Calu3 (cell line): ENCODE measurements around the gene PTGES3. TPM values are rescaled to one million over a fixed set of nuclear protein-coding genes. Genes with fewer than 3 reads are reported as not detected.

Experiments
- BruUV-seq: library from RNA; stranded (reverse); fragments of 400-500 nt; replicated peaks from 2 replicates; lab custom pipeline; 2021; lab: Mats Ljungman, UMichigan
- CTCF ChIA-PET: fragments of 300-600 bp; sonication (Branson Sonifier 250); formaldehyde crosslinking; loops from one replicate; lab custom pipeline; 2022; ENCODE audit warnings: antibody characterized with exemption; lab: Charles Lee
- DNase-seq: peaks from one replicate; pipeline ENCODE4 v3.0.0; 2022
- H3K27ac Mint-ChIP-seq: one replicate; pipeline ENCODE4 v1.8.0; 2022; ENCODE audit warnings: mixed read lengths; ENCODE audit not compliant: unreplicated experiment
- H3K27me3 Mint-ChIP-seq: one replicate; pipeline ENCODE4 v1.8.0; 2022; ENCODE audit warnings: mixed read lengths; ENCODE audit not compliant: unreplicated experiment
- H3K36me3 Mint-ChIP-seq: one replicate; pipeline ENCODE4 v1.8.0; 2022; ENCODE audit warnings: mild to moderate bottlenecking, moderate library complexity, mixed read lengths; ENCODE audit not compliant: insufficient read depth, unreplicated experiment
- H3K4me1 Mint-ChIP-seq: one replicate; pipeline ENCODE4 v1.8.0; 2022; ENCODE audit warnings: mild to moderate bottlenecking, low read depth, mixed read lengths; ENCODE audit not compliant: unreplicated experiment
- H3K4me3 Mint-ChIP-seq: one replicate; pipeline ENCODE4 v1.8.0; 2022; ENCODE audit warnings: mild to moderate bottlenecking, low read depth, moderate library complexity, mixed read lengths; ENCODE audit not compliant: unreplicated experiment
- H3K9me3 Mint-ChIP-seq: one replicate; pipeline ENCODE4 v1.8.0; 2022; ENCODE audit warnings: low read depth, mixed read lengths; ENCODE audit not compliant: unreplicated experiment
- intact Hi-C: fragments of 100-400 bp; cut with micrococcal nuclease; formaldehyde crosslinking; loops from one replicate; pipeline ENCODE4 v1.10.0; 2022; ENCODE audit not compliant: unreplicated experiment
- total RNA-seq: library from RNA; stranded (reverse); gene quantifications from 2 replicates; pipeline ENCODE4 v1.2.3, GENCODE V29; 2022
- TF ChIP-seq, protein P1 (sequence below): fragments of 200-600 bp; IDR thresholded peaks from one replicate; pipeline ENCODE4 v1.8.0; 2022; ENCODE audit warnings: antibody characterized with exemption; ENCODE audit not compliant: unreplicated experiment

The PTGES3 gene
- total RNA-seq, 1 experiment from 2014 or later = 437 TPM

DNA sequence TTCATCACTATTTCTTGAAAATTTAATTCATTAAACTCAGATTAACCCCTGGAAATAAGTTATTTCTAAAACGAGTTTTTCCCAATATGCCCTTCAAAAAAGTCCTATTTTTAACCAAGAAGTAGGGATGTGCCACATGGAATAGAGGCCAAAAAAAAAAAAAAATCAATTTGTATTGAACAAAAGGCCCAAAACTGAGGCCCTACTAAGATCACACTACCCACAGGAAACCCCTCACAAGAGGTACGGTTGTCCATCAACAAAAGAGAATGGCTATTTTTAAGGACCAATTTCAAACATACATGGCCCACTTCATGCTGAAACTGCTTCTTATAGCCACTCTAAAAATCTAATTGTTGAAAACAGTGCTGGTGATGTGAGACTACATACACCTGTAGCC, 50.5 kb downstream of the PTGES3 start:
- peaks cover 38% of the 10 kb centered on the region for H3K4me1 Mint-ChIP-seq
- TF ChIP-seq, protein P1, sequence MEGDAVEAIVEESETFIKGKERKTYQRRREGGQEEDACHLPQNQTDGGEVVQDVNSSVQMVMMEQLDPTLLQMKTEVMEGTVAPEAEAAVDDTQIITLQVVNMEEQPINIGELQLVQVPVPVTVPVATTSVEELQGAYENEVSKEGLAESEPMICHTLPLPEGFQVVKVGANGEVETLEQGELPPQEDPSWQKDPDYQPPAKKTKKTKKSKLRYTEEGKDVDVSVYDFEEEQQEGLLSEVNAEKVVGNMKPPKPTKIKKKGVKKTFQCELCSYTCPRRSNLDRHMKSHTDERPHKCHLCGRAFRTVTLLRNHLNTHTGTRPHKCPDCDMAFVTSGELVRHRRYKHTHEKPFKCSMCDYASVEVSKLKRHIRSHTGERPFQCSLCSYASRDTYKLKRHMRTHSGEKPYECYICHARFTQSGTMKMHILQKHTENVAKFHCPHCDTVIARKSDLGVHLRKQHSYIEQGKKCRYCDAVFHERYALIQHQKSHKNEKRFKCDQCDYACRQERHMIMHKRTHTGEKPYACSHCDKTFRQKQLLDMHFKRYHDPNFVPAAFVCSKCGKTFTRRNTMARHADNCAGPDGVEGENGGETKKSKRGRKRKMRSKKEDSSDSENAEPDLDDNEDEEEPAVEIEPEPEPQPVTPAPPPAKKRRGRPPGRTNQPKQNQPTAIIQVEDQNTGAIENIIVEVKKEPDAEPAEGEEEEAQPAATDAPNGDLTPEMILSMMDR = no peak
- CTCF ChIA-PET = no interaction called here
- BruUV-seq = no TSS peak
- no peak overlapping the region for H3K27ac Mint-ChIP-seq
- H3K9me3 Mint-ChIP-seq = no peaks in the 10 kb centered on the region
- H3K4me3 Mint-ChIP-seq = no peak overlapping the region
- H3K27me3 Mint-ChIP-seq = no peaks in the 10 kb centered on the region
- H3K36me3 Mint-ChIP-seq = peaks cover 92% of the 10 kb centered on the region
- intact Hi-C loops = loop anchor here (2.0 to 10.0 kb wide), 3 partner anchors 50 to 125 kb away; partner anchors contain the start of genes NACA and PTGES3
- no peak for DNase-seq

DNA sequence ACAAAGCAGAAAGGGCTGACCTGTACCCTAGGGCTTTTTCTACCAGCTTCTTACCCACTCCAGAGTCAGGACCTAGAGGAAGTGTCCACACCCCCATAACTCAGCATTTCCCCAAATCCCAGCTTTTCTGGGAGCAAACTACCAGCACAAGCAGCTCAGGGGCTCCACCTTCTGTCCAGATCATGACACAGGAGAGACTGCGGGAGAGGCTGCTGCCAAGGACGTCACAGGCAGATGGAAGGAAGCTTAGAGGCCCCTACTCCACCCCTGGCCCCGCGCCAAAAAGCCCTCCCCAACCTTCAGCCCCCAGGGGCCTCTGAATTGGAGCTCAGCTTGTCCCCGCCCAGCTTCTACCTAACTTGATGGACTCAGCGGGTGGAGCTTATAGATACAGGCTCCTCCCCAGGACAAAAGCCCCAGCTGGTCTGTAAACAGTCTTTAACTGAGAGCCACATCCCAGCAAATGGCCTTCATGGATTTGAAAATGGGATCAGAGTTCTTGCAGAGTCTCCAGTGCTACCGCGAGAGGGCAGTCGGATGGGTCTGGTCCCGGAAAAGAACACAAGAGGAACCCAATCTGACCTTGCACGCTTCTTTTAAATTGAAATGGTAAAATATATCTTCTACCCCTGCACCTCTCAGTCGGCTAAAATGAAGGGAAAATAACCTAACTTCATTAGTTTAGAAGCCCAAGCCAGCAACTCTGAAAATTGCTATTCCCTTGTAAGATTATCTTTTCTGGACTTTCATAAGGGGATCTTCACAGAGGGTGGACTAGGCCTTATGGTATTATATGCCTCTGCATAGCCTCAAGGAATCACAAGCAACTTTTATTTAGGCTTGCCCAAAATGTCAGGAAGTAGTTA, 51.2 kb downstream of the PTGES3 start:
- H3K4me1 Mint-ChIP-seq = peaks cover 44% of the 10 kb centered on the region
- DNase-seq = peak; percentile 99
- peak overlapping the region; percentile 70 for H3K27ac Mint-ChIP-seq
- CTCF ChIA-PET = interaction anchor here (0.5 to 2.0 kb wide), 28 partner anchors 8 to 533 kb away, joined by 3 to 21 read pairs (median 4); partner anchors contain the start of genes ATP5F1B, ESYT1, GLS2 and NACA
- H3K27me3 Mint-ChIP-seq = no peaks in the 10 kb centered on the region
- TF ChIP-seq, protein P1 = peak; percentile 74
- H3K4me3 Mint-ChIP-seq = peak overlapping the region; percentile 89
- intact Hi-C loops = loop anchor here (2.0 to 10.0 kb wide), 3 partner anchors 50 to 124 kb away; partner anchors contain the start of genes NACA and PTGES3
- TSS peak; percentile 48 for BruUV-seq
- peaks cover 85% of the 10 kb centered on the region for H3K36me3 Mint-ChIP-seq
- H3K9me3 Mint-ChIP-seq = no peaks in the 10 kb centered on the region

DNA sequence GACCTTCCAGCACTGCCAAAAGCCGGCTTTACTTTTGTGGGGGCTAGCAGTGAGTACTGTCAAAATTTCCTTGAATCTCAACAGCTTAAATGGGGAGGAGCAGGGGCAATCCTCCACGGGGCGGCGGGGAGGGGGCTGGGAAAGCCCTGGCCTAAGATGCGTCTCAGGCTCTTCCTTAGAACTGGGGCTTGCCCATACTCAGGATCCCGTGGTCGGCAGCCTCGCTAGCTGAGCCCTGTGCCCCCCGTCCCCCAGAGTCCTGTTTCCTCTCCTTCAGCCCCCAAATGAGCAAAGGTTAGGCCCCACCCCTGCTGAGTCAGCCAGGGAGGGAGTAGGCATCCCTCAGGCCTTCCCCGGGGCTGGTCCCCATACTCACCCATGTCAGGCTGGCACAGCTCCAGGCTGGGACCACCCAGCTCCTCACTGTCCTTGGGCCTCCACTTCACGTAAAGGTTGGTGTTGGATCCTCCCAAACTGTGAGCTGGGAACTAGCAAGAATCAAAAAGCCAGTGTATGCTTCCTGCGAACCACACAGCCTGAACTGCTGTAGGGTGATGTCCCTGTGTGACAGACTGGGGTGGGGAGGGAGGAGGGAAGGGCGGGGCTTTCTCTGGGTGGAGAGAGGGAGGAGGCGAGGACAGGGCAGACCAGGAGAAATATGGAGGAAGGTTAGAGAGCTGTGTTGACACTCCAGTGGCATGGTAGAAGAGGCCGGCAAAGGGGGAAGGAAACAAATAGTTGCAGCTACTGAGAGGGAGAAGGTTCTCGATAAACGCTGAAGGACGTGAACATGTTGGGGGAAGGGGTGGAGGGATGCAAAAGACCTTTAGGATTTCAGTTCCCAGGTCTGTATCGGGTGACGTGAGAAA, 52.0 kb downstream of the PTGES3 start:
- BruUV-seq = no TSS peak
- peak; percentile 82 for DNase-seq
- Mint-ChIP-seq H3K4me1 (peaks cover 44% of the 10 kb centered on the region), H3K9me3 (no peaks in the 10 kb centered on the region), H3K36me3 (peaks cover 77% of the 10 kb centered on the region), H3K27me3 (no peaks in the 10 kb centered on the region), H3K27ac (peak overlapping the region; percentile 80), H3K4me3 (peak overlapping the region; percentile 89)
- CTCF ChIA-PET = interaction anchor here (0.6 to 2.0 kb wide), 26 partner anchors 8 to 532 kb away, joined by 3 to 21 read pairs (median 4); partner anchors contain the start of genes ATP5F1B, ESYT1, GLS2 and NACA
- intact Hi-C loops = loop anchor here (2.0 to 10.0 kb wide), 3 partner anchors 51 to 123 kb away; partner anchors contain the start of genes NACA and PTGES3
- TF ChIP-seq, protein P1 = no peak
